GM19328 (cell line): ENCODE data around the gene OR51E2.

ENCODE experiments used
- ATAC-seq: cut with Tn5 transposase; IDR thresholded peaks from one replicate; pipeline ENCODE4 v1.9.1; 2021; ENCODE audit warnings: mild to moderate bottlenecking, moderate library complexity; ENCODE audit not compliant: unreplicated experiment

The OR51E2 gene

GRCh38 chr11:4664183-4664582 is 33.5 kb downstream of the OR51E2 start:
- no peak for ATAC-seq

- ATAC-seq: no peak
Observed at GRCh38 chr11:4662876-4663275, 34.8 kb downstream of the OR51E2 start.

- no peak for ATAC-seq
Observed at GRCh38 chr11:4658629-4659445, 38.8 kb downstream of the OR51E2 start.

GRCh38 chr11:4654635-4655369 is 42.9 kb downstream of the OR51E2 start:
- ATAC-seq: no peak

GRCh38 chr11:4647766-4648165 is 49.9 kb downstream of the OR51E2 start:
- ATAC-seq: no peak

- no peak for ATAC-seq
Observed at GRCh38 chr11:4645974-4646373, 51.7 kb downstream of the OR51E2 start.

- no peak for ATAC-seq
Observed at GRCh38 chr11:4644233-4644632, 53.4 kb downstream of the OR51E2 start.

GRCh38 chr11:4643682-4644081 is 54.0 kb downstream of the OR51E2 start, which contains the start of gene OR51E1:
Gene OR51E1 (plus strand): TSS chr11:4643982. CDS start chr11:4652527, 8,545 bp downstream.
- no peak for ATAC-seq

- ATAC-seq: no peak
Observed at GRCh38 chr11:4643076-4643475, 54.6 kb downstream of the OR51E2 start.

GRCh38 chr11:4642043-4642442 is 55.6 kb downstream of the OR51E2 start:
- ATAC-seq: no peak

- ATAC-seq: no peak
Observed at GRCh38 chr11:4641501-4641900, 56.2 kb downstream of the OR51E2 start.

GRCh38 chr11:4639931-4640330 is 57.7 kb downstream of the OR51E2 start:
- ATAC-seq: no peak

GRCh38 chr11:4637662-4638047 is 60.0 kb downstream of the OR51E2 start:
- no peak for ATAC-seq

- ATAC-seq: peak; percentile 96
Observed at GRCh38 chr11:4636962-4637661, 60.5 kb downstream of the OR51E2 start, which contains the start of gene OR51D1. Gene OR51D1 (plus strand): TSS chr11:4637477. CDS start chr11:4639791, 2,314 bp downstream.

- ATAC-seq: no peak
Observed at GRCh38 chr11:4636136-4636535, 61.5 kb downstream of the OR51E2 start.
